ENCODE data around the gene PPM1E.
A peak's percentile ranks its signal among the peaks of the same experiment; 100 is the strongest.
"Not testable (repeated sequence)": the region's sequence is repeated elsewhere in the genome, so short reads cannot be mapped to it uniquely, and the experiment has no call there.

The PPM1E gene

GRCh38 chr17:58763263-58763662 is 7.6 kb downstream of the PPM1E start:
- no peak for DNase-seq (ENCODE audit: extremely low read depth, low read depth)
- TF ChIP-seq CTCF (IDR thresholded peaks at IDR 0.05; ENCODE audit: low read depth, low read length, missing control alignments) = no peak

GRCh38 chr17:58764373-58764772 is 8.7 kb downstream of the PPM1E start:
- DNase-seq (ENCODE audit: extremely low read depth, low read depth) = no peak

More at GRCh38 chr17:58763263-58763662, 7.6 kb downstream of the PPM1E start:
- no peak overlapping the region for H3K4me3 ChIP-seq (replicated peaks; ENCODE audit: low read depth, low read length)

GRCh38 chr17:58778482-58778881 is 22.8 kb downstream of the PPM1E start:
- H3K4me3 ChIP-seq (replicated peaks; ENCODE audit: low read depth, low read length); DNase-seq (ENCODE audit: extremely low read depth, low read depth): not testable (repeated sequence)

More at GRCh38 chr17:58764373-58764772, 8.7 kb downstream of the PPM1E start:
- no peak overlapping the region for H3K4me3 ChIP-seq (replicated peaks; ENCODE audit: low read depth, low read length)
- TF ChIP-seq CTCF (IDR thresholded peaks at IDR 0.05; ENCODE audit: low read depth, low read length, missing control alignments) = no peak

- TF ChIP-seq CTCF (IDR thresholded peaks at IDR 0.05; ENCODE audit: low read depth, low read length, missing control alignments) = no peak
- H3K4me3 ChIP-seq (replicated peaks; ENCODE audit: low read depth, low read length) = no peak overlapping the region
- no peak for DNase-seq (ENCODE audit: extremely low read depth, low read depth)
Observed at GRCh38 chr17:58779446-58779845, 23.8 kb downstream of the PPM1E start.

GRCh38 chr17:58783380-58783779 is 27.7 kb downstream of the PPM1E start:
- no peak for DNase-seq (ENCODE audit: extremely low read depth, low read depth)
- no peak for TF ChIP-seq CTCF (IDR thresholded peaks at IDR 0.05; ENCODE audit: low read depth, low read length, missing control alignments)
- H3K4me3 ChIP-seq (replicated peaks; ENCODE audit: low read depth, low read length) = no peak overlapping the region

GRCh38 chr17:58785097-58785496 is 29.4 kb downstream of the PPM1E start:
- no peak for DNase-seq (ENCODE audit: extremely low read depth, low read depth)
- no peak overlapping the region for H3K4me3 ChIP-seq (replicated peaks; ENCODE audit: low read depth, low read length)
- TF ChIP-seq CTCF (IDR thresholded peaks at IDR 0.05; ENCODE audit: low read depth, low read length, missing control alignments) = no peak

- H3K4me3 ChIP-seq (replicated peaks; ENCODE audit: low read depth, low read length) = no peak overlapping the region
- peak; percentile 22 for DNase-seq (ENCODE audit: extremely low read depth, low read depth)
- no peak for TF ChIP-seq CTCF (IDR thresholded peaks at IDR 0.05; ENCODE audit: low read depth, low read length, missing control alignments)
Observed at GRCh38 chr17:58786586-58787295, 31.1 kb downstream of the PPM1E start.
